Mesendoderm (in vitro differentiated cells): ENCODE data around the gene AKAP1.
A peak's percentile ranks its signal among the peaks of the same experiment; 100 is the strongest.

Experiments used
- DNase-seq: peaks from one replicate; pipeline ENCODE4 v3.0.0; 2013
- H2AK5ac ChIP-seq: 2 replicates; pipeline ENCODE4 v1.6.1; 2013; ENCODE audit warnings: low read length, inconsistent platforms
- H2BK120ac ChIP-seq: 2 replicates; pipeline ENCODE4 v1.6.1; 2013; ENCODE audit warnings: low read depth, mild to moderate bottlenecking, low read length, moderate library complexity, mixed read lengths
- H2BK15ac ChIP-seq: replicated peaks from 2 replicates; pipeline ENCODE4 v1.6.1; 2013; ENCODE audit warnings: low read depth, mild to moderate bottlenecking, moderate library complexity
- H2BK5ac ChIP-seq: 2 replicates; pipeline ENCODE4 v1.6.1; 2013; ENCODE audit warnings: low read length, inconsistent platforms
- H3K18ac ChIP-seq: 2 replicates; pipeline ENCODE4 v1.6.1; 2013; ENCODE audit warnings: mild to moderate bottlenecking, low read length, mixed read lengths
- H3K23ac ChIP-seq: one replicate; pipeline ENCODE4 v1.6.1; 2013; ENCODE audit warnings: low read length
- H3K27ac ChIP-seq: 2 replicates; pipeline ENCODE4 v1.5.1; 2013; ENCODE audit warnings: low read depth, mild to moderate bottlenecking, inconsistent platforms, low read length, moderate library complexity
- H3K27me3 ChIP-seq: 2 replicates; pipeline ENCODE4 v1.6.1; 2013; ENCODE audit warnings: low read length, control low read depth, mild to moderate bottlenecking, inconsistent platforms; ENCODE audit not compliant: insufficient read depth, poor library complexity
- H3K36me3 ChIP-seq: 2 replicates; pipeline ENCODE4 v1.6.1; 2013; ENCODE audit warnings: low read length, inconsistent platforms; ENCODE audit not compliant: control insufficient read depth, insufficient read depth
- H3K4ac ChIP-seq: one replicate; pipeline ENCODE4 v1.6.1; 2013; ENCODE audit warnings: low read depth, mild to moderate bottlenecking, low read length, moderate library complexity
- H3K4me1 ChIP-seq: 2 replicates; pipeline ENCODE4 v1.6.1; 2013; ENCODE audit warnings: low read depth, low read length, inconsistent platforms; ENCODE audit not compliant: control insufficient read depth
- H3K4me2 ChIP-seq: 2 replicates; pipeline ENCODE4 v1.6.1; 2013; ENCODE audit warnings: low read length
- H3K4me3 ChIP-seq: 2 replicates; pipeline ENCODE4 v1.5.1; 2013; ENCODE audit warnings: mild to moderate bottlenecking, low read length
- H3K56ac ChIP-seq: one replicate; pipeline ENCODE4 v1.6.1; 2013; ENCODE audit warnings: low read length
- H3K79me1 ChIP-seq: 2 replicates; pipeline ENCODE4 v1.6.1; 2013; ENCODE audit warnings: low read length, inconsistent platforms
- H3K79me2 ChIP-seq: 2 replicates; pipeline ENCODE4 v1.6.1; 2013; ENCODE audit warnings: mild to moderate bottlenecking, low read length; ENCODE audit not compliant: control insufficient read depth, insufficient read depth
- H3K9ac ChIP-seq: 2 replicates; pipeline ENCODE4 v1.6.1; 2013; ENCODE audit warnings: low read length, inconsistent platforms
- H4K5ac ChIP-seq: one replicate; pipeline ENCODE4 v1.6.1; 2013; ENCODE audit warnings: low read length
- H4K8ac ChIP-seq: one replicate; pipeline ENCODE4 v1.6.1; 2013; ENCODE audit warnings: low read depth, mild to moderate bottlenecking, control low read depth, low read length, moderate library complexity
- WGBS: extraction: QIAGEN DNeasy Blood & Tissue Kit; methylation state at CpG from one replicate; pipeline ENCODE4 v1.1.7; 2013; ENCODE audit warnings: low lambda C conversion rate, missing lambda C conversion rate; ENCODE audit not compliant: insufficient coverage; ENCODE audit errors: extremely low coverage; 5-methylcytosine and 5-hydroxymethylcytosine counted together

Gene AKAP1

DNA sequence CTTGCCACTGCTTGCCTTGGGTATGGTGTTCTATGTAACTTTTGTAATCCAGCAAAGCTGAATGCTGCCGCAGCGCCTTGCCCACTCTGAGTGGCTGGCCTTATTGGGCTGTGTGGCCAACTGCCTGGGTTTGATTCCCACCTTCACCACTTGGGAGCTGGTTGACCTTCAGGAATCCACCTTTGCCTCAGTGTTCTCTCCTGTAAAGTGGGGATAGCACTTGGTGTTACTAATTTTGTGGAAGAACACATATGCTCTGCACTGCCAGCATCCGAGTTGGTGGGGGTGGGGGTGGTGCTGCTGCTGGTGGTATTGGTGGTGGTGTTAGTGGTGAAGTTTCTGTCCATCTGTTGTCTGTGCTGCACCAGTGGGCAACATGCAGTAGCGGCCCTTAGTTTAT is 32.8 kb downstream of the AKAP1 start:
- Histone ChIP-seq H3K27ac (no peak overlapping the region), H3K4me2 (no peak overlapping the region), H2BK5ac (no peak overlapping the region), H2BK15ac (no peak overlapping the region), H3K79me2 (no peaks in the 10 kb centered on the region), H3K4ac (no peak overlapping the region), H3K4me3 (no peak overlapping the region), H3K9ac (no peak overlapping the region), H3K27me3 (no peaks in the 10 kb centered on the region), H4K5ac (no peak overlapping the region), H2AK5ac (no peak overlapping the region), H3K36me3 (peaks cover 2% of the 10 kb centered on the region), H3K18ac (no peak overlapping the region), H2BK120ac (no peak overlapping the region), H3K4me1 (no peaks in the 10 kb centered on the region), H3K56ac (no peak overlapping the region), H3K79me1 (no peaks in the 10 kb centered on the region), H4K8ac (no peak overlapping the region), H3K23ac (no peak overlapping the region)
- no peak for DNase-seq
- WGBS, result no CpG with 5 or more reads among the region's 4 CpGs

DNA sequence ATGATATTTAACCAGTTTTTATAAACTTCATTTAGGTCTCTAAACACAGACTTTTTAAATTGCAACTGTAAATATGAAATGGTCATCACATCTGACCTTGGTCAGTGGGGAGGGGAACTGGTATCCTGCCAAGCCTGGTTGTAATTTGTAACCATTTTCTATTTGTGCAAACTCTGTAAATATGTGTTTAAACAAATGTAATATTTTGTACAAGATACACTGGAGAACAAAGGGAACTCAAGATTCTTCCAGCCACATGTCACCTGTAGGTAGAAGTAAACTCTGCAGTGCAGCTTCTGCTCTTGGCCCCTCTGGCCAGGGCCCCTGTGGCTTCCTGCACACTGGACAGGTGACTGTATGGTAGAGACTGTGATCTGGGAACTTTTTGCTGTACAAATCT is 35.8 kb downstream of the AKAP1 start:
- no peak overlapping the region for H3K56ac ChIP-seq
- H3K27ac ChIP-seq, result no peak overlapping the region
- H3K36me3 ChIP-seq, result peaks cover 2% of the 10 kb centered on the region
- H2BK15ac ChIP-seq, result no peak overlapping the region
- H3K4me3 ChIP-seq, result no peak overlapping the region
- H3K4me1 ChIP-seq, result no peaks in the 10 kb centered on the region
- H2BK120ac ChIP-seq, result no peak overlapping the region
- no peak overlapping the region for H3K4ac ChIP-seq
- no peak overlapping the region for H2BK5ac ChIP-seq
- H3K23ac ChIP-seq, result no peak overlapping the region
- H3K79me2 ChIP-seq, result no peaks in the 10 kb centered on the region
- no peak for DNase-seq
- H4K5ac ChIP-seq, result no peak overlapping the region
- H3K79me1 ChIP-seq, result no peaks in the 10 kb centered on the region
- H3K4me2 ChIP-seq, result no peak overlapping the region
- no peak overlapping the region for H2AK5ac ChIP-seq
- H3K27me3 ChIP-seq, result no peaks in the 10 kb centered on the region
- H3K18ac ChIP-seq, result no peak overlapping the region
- no peak overlapping the region for H3K9ac ChIP-seq
- no peak overlapping the region for H4K8ac ChIP-seq

DNA sequence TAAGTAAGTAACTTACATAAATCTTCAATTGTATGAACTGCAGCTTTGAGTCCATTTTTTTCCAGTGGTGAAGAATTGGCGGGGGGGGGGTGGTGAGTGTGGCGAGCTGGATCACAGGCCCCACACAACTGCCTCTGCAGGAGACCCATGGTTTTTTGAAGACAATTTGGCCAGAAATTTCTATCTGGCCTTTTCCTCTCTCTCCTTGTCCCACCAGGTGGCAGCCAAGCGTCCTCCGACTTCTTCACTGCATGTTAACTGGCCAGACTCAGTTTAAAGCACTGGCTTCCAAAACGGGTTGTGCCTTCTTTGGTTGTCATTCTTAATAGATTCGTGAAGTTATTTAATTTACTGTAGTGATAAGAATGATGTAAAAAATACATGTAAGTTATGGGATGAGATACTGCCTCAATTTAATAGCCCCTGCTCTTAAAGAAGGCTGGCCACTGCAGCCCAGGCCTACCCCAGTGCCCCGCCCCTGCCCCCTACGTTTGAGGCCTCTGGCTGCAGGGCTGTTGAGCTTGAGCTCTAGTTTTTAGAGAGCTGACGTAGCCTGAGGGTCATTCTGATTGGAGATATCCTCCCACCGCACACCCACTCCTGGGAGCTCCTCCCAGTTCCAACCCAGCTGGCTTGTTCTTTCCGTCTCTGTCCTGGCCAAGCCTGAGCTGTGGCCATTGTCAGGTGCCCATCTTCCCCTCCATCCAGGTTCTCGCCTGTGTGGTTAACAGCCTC is 36.4 kb downstream of the AKAP1 start:
- no peak overlapping the region for H2BK5ac ChIP-seq
- no peak overlapping the region for H3K18ac ChIP-seq
- H3K4ac ChIP-seq, result no peak overlapping the region
- no peak overlapping the region for H3K23ac ChIP-seq
- no peaks in the 10 kb centered on the region for H3K4me1 ChIP-seq
- H2BK15ac ChIP-seq, result no peak overlapping the region
- no peak overlapping the region for H3K56ac ChIP-seq
- no peaks in the 10 kb centered on the region for H3K27me3 ChIP-seq
- H4K8ac ChIP-seq, result no peak overlapping the region
- no peak overlapping the region for H2AK5ac ChIP-seq
- no peak overlapping the region for H3K27ac ChIP-seq
- WGBS, result no CpG with 5 or more reads among the region's 12 CpGs
- peak; percentile 71 for DNase-seq
- peaks cover 2% of the 10 kb centered on the region for H3K36me3 ChIP-seq
- no peaks in the 10 kb centered on the region for H3K79me1 ChIP-seq
- no peak overlapping the region for H2BK120ac ChIP-seq
- no peak overlapping the region for H3K9ac ChIP-seq
- H3K4me2 ChIP-seq, result no peak overlapping the region
- no peaks in the 10 kb centered on the region for H3K79me2 ChIP-seq
- no peak overlapping the region for H4K5ac ChIP-seq
- H3K4me3 ChIP-seq, result no peak overlapping the region

DNA sequence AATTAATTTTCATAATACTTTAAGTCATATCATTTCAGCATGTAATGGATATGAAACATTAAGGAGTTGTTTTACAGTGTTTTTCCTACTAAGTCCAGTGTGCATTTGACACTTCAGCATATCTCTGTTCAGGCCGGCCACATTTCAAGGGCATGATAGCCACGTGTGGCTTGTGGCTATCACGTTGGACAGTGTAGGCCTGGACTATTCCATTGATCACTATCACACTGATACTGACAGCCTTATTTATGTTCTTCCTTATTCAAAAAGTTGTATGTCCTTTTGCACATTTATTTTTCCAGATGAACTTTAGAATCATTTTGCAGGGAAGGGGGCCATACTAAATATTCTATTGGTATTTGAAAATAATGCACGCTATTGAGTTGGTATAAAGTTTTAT is 39.0 kb downstream of the AKAP1 start:
- no peak overlapping the region for H2BK15ac ChIP-seq
- no peak overlapping the region for H3K4ac ChIP-seq
- H4K5ac ChIP-seq, result no peak overlapping the region
- H2BK5ac ChIP-seq, result no peak overlapping the region
- no peak overlapping the region for H3K56ac ChIP-seq
- no peak overlapping the region for H2AK5ac ChIP-seq
- H3K79me1 ChIP-seq, result no peaks in the 10 kb centered on the region
- DNase-seq, result no peak
- H3K79me2 ChIP-seq, result no peaks in the 10 kb centered on the region
- no peaks in the 10 kb centered on the region for H3K36me3 ChIP-seq
- H4K8ac ChIP-seq, result no peak overlapping the region
- H3K23ac ChIP-seq, result no peak overlapping the region
- no peak overlapping the region for H3K4me2 ChIP-seq
- H2BK120ac ChIP-seq, result no peak overlapping the region
- no peak overlapping the region for H3K9ac ChIP-seq
- H3K27ac ChIP-seq, result no peak overlapping the region
- H3K4me1 ChIP-seq, result no peaks in the 10 kb centered on the region
- no peaks in the 10 kb centered on the region for H3K27me3 ChIP-seq
- H3K4me3 ChIP-seq, result no peak overlapping the region
- no peak overlapping the region for H3K18ac ChIP-seq
- 100% methylated on average over 1 of the region's 4 CpGs for WGBS

DNA sequence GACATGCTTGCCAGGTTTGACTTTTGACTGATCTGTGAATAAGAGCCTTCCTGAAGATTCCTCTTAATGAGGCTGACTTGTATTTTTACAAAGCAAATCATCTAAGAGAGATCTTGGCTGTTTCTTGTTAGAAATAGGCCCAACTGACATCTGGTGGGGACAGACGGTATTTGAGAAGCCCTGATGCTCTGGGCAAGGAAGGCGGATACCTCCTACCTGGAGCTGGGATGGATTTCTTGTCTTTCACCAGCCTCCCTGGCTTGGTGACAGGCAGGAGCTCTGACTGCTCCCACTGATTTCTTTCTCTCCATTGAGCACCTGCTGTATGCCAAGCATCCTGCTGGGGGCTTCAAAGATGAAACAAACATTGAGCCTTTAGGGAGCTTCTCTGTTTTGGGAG is 40.4 kb downstream of the AKAP1 start:
- Histone ChIP-seq H2AK5ac (no peak overlapping the region), H2BK120ac (no peak overlapping the region), H3K79me1 (no peaks in the 10 kb centered on the region), H3K9ac (no peak overlapping the region), H3K56ac (no peak overlapping the region), H3K36me3 (no peaks in the 10 kb centered on the region), H2BK5ac (no peak overlapping the region), H3K4ac (no peak overlapping the region), H2BK15ac (no peak overlapping the region), H3K23ac (no peak overlapping the region), H3K4me2 (no peak overlapping the region), H3K4me1 (no peaks in the 10 kb centered on the region), H3K79me2 (no peaks in the 10 kb centered on the region), H3K18ac (no peak overlapping the region), H3K4me3 (no peak overlapping the region), H3K27ac (no peak overlapping the region), H4K8ac (no peak overlapping the region), H4K5ac (no peak overlapping the region), H3K27me3 (no peaks in the 10 kb centered on the region)
- WGBS, result no CpG with 5 or more reads among the region's 2 CpGs
- DNase-seq, result no peak

DNA sequence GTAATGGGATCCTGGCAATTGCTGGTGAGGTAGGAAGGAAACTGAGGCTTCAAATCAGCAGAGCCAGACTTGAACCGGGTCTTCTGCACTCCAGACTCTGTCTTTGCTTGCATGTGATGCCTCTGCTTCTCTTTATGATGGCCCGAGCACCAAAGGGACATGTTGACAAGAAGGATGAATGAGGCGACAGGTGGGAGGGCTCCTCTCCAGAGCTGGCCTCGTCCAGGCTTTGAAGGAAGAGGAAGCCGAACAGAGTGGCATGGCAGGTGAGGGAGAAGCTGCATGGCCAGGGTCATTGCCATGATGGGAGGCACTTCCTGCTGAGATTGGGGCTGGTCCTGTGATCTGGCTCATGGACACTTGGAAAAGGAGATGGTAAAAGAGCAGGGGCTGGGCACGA is 40.8 kb downstream of the AKAP1 start:
- no peak overlapping the region for H3K56ac ChIP-seq
- no peaks in the 10 kb centered on the region for H3K27me3 ChIP-seq
- no CpG with 5 or more reads among the region's 6 CpGs for WGBS
- no peak overlapping the region for H4K8ac ChIP-seq
- no peaks in the 10 kb centered on the region for H3K79me2 ChIP-seq
- H3K27ac ChIP-seq, result no peak overlapping the region
- no peak overlapping the region for H3K23ac ChIP-seq
- H2AK5ac ChIP-seq, result no peak overlapping the region
- no peaks in the 10 kb centered on the region for H3K4me1 ChIP-seq
- H3K9ac ChIP-seq, result no peak overlapping the region
- DNase-seq, result no peak
- H4K5ac ChIP-seq, result no peak overlapping the region
- no peak overlapping the region for H3K4ac ChIP-seq
- no peak overlapping the region for H3K18ac ChIP-seq
- H2BK120ac ChIP-seq, result no peak overlapping the region
- no peak overlapping the region for H3K4me2 ChIP-seq
- H3K4me3 ChIP-seq, result no peak overlapping the region
- H2BK5ac ChIP-seq, result no peak overlapping the region
- H3K79me1 ChIP-seq, result no peaks in the 10 kb centered on the region
- no peaks in the 10 kb centered on the region for H3K36me3 ChIP-seq
- no peak overlapping the region for H2BK15ac ChIP-seq
